Stimulated activated CD4-positive, alpha-beta T cell treated with anti-CD3 and anti-CD28 coated beads, Interleukin-15, amount 100 ng/mL, for 48 hours (primary cell): ENCODE results near the gene ABAT.
A peak's percentile ranks its signal among the peaks of the same experiment; 100 is the strongest.
"Not testable (repeated sequence)": the region's sequence is repeated elsewhere in the genome, so short reads cannot be mapped to it uniquely, and the experiment has no call there.

Experiments used
- DNase-seq, 2 donors: peaks; one replicate each; pipeline ENCODE4 v3.0.0-alpha.2; 2020; ENCODE audit warnings: low read depth in 2 of 2

Gene ABAT

GRCh38 chr16:8649829-8650554 is 24.4 kb upstream of the ABAT start:
- no peak for DNase-seq

DNA sequence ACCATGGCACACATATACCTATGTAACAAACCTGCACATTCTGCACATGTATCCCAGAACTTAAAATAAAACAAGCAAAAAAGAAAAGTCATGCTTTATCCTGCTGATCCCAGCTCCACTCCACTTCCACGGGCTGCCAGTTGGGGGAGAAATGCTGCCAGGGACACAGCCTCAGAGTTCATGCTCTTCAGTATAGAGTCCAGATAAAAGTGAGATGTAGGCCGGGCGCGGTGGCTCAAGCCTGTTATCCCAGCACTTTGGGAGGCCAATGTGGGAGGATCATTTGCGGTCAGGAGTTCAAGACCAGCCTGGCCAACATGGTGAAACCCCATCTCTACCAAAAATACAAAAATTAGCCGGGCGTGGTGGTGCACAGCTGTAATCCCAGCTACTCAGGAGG is 22.5 kb upstream of the ABAT start:
- not testable (repeated sequence) for DNase-seq

GRCh38 chr16:8655184-8655717 is 19.2 kb upstream of the ABAT start:
- peak in 1 of 2 donors; percentile 46 for DNase-seq

DNA sequence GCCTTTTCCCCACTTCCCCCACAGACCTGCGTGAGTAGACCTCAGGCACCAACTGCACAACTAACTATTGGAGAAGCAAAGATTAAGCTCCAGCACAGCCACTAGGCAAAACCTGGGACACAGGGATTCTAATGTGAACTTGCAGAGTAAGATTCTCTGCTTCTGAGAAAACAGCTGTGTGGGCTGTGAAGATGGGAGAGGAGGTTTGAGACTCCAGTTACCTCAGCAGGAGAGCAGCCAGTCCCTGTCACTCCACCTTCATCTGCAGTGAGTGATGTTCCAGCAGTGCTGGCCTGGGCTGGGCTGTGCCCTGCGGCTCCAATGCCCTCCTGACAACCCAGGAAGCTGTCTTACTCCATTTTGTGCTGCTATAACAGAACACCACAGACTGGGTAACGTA is 18.0 kb upstream of the ABAT start:
- DNase-seq, result no peak

DNA sequence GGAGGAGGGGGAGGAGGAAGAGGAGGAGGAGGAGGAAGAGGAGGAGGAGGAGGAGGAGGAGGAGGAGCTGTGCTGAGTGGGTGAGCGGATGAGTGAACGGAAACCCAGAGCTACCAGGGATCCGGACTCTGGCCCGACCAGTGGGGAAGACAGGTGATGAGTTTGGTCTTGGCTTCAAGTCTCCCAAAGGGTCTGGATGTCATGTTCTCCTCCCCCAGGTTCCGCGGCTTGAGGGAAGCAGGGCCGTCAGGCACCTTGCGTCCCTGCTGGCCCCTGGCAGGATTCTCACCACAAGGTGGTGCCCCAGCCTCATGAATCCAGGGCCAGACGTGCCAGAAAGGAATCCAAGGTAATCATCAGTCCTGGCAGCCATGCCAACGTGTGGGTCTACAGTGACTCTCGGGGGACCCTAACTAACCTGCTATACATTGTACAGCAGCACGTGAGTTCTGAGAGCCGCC is 13.5 kb upstream of the ABAT start:
- peak in 1 of 2 donors; percentile 42 for DNase-seq

DNA sequence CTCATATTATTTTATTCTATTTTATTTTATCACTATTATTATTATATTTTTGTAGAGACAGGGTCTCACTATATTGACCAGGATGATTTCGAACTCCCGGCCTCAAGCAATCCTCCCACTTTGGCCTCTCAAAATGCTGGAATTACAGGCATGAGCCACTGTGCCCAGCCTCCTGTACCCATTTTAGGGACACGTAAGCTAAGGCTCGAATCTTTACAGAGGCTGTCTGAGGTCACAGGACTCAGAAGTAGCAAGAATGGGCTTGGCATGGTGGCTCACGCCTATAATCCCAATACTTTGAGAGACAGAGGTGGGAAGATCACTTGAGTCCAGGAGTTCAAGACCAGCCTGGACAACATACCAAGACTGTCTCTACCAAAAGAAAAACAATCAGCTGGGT is 12.7 kb upstream of the ABAT start:
- no peak for DNase-seq

DNA sequence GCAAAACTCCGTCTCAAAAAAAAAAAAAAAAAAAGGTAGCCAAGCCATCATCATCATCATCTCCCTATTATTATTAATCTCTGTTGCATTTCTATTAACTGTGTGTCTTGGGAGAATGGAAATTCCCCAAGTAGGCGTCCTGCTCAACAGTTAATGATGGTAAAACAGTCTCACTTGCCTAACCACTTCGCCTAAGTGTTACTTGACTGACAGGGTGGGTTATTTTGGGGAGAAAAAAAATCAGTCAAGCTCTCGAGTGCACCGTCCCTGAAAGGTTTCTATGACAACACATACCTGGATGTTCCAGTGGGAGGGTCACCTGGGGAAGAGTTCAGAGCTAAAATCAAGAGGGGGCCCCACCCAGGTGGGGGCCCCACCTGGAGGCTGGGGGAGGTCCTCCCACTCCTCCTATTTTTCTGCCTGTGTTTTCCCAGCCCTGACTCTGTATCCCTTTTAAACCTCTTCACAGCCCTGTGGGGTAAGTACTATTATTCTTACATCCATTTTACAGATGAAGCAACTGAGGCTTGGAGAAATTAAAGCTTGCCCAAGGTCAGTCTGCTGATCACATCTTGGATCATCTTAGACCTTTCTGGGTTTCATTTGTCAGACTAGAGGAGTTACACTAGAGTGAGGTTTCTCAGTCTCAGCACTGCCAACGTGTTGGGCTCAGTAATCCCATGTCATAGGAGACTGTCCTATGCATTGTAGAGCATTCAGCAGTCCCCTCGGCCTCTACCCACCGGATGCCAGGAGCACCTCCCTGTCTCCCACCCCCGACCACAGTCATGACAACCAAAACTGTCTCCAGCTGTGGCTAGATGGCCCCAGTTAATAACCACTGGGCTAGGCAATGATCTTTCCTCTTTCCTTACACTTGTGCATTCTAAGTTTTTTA is 11.0 kb upstream of the ABAT start:
- DNase-seq, result no peak

- DNase-seq, result no peak
Observed at GRCh38 chr16:8665529-8665928, 8.9 kb upstream of the ABAT start.

DNA sequence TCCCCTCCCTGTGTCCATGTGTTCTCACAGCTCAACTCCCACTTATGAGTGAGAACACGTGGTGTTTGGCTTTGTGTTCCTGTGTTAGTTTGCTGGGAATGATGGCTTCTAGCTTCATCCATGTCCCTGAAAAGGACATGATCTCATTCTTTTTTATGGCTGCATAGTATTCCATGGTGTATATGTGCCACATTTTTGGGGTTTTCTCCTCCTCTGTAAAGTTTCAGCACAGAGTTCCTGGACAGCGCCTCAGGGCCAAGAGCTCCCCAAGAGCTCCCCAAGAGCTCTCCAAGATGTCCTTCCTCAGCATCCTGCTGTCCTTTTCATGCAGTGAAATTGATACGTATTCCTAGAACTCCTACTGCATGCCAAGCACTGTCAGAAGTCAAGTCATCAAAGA is 6.9 kb upstream of the ABAT start:
- no peak for DNase-seq

GRCh38 chr16:8668113-8668512 is 6.3 kb upstream of the ABAT start:
- DNase-seq, result no peak

- DNase-seq, result no peak
Observed at GRCh38 chr16:8669481-8669880, 4.9 kb upstream of the ABAT start.

- no peak for DNase-seq
Observed at GRCh38 chr16:8670014-8670560, 4.3 kb upstream of the ABAT start.

- no peak for DNase-seq
Observed at GRCh38 chr16:8673611-8674412, 605 bp upstream of the ABAT start.

GRCh38 chr16:8675183-8676159 is 1.1 kb downstream of the ABAT start:
- peak; percentile 14 to 44 for DNase-seq

DNA sequence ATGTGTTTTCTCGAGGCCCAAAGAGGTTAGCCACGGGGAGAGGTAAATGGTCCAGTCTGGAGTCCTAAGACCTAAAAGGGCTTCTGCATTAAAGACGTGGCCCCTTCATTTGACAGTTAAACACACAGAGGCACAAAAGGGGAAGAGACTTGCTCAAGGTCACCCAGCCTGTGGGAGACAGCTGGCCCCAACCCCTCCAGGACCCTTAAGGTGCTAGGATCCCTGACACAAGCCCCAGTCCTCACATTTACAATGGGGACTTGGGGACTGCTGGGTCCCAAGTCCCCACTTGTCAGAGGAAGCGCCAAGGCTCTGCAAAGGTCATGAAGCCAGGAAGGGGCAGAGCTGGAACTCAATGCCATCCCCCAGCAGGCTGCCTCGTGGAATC is 1.7 kb downstream of the ABAT start:
- DNase-seq, result no peak

DNA sequence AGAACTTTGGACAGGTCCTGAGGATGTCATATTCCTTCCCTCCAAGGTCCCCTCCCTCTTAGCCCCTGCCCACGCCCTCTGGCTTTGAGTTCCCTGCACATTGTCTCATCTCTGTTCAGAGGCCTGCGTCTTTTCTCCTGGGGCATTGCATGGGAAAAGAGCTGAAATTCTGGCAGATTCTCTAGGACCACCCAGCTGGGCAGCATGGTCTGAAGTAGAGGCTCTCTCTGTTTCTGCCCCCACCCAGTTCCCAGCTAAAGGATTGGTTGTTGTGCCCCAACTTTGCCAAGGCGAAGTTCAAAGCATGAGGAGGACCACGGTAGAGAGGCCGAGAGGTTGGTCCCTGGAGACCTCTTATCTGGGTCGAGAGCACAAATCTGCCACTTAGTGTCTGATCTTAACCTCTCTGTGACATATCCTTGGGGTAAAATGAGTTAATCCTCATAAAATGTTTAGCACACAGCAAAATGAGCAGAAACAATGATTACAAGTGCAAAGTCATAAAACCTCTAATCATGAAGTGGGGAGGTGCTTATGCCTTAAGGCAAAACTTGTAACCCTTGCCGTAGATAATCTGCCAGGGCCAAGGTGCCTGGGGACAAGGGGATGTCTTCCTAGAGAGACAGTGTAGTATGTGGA is 2.4 kb downstream of the ABAT start:
- no peak for DNase-seq

- DNase-seq, result no peak
Observed at GRCh38 chr16:8677481-8677880, 3.1 kb downstream of the ABAT start.

- no peak for DNase-seq
Observed at GRCh38 chr16:8678068-8678927, 3.9 kb downstream of the ABAT start.

DNA sequence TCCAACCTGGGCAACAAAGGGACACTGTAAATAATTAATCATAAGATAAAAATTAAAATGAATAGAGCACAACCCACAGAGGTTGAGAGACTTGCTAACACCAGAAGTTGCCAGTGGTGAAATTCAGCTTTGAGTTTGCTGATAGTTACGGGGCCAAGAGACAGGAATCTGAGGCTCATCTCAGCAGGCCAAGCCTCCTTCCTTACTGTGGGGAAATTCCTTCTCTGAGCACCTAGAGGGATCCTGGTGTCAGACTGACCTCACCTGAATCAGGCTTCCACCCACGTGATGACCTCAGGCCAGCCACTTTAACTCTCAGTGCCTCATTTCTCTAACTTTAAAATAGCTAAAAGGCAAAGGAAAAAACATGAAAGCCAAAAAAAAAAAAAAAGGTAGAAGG is 4.7 kb downstream of the ABAT start:
- DNase-seq, result no peak
